ENCODE results near the gene NBPF3.
"Not testable (repeated sequence)": the region's sequence is repeated elsewhere in the genome, so short reads cannot be mapped to it uniquely, and the experiment has no call there.

GRCh38 chr1:21467946-21468345, 28.0 kb downstream of the NBPF3 start:
- TF ChIP-seq CTCF, POLR2A (IDR thresholded peaks at IDR 0.05): not testable (repeated sequence)

Measured in lower leg skin (tissue), 3 donors.